Effector CD4-positive, alpha-beta T cell (primary cell): ENCODE measurements around the gene DGKZ.

Source experiments
- DNase-seq: peaks from one replicate; pipeline ENCODE4 v3.0.0-alpha.2; 2020

The DGKZ gene

GRCh38 chr11:46326813-46327416, 20.3 kb upstream of the DGKZ start:
- DNase-seq, result no peak

- no peak for DNase-seq
Measured at GRCh38 chr11:46327829-46328228, 19.4 kb upstream of the DGKZ start.

DNA sequence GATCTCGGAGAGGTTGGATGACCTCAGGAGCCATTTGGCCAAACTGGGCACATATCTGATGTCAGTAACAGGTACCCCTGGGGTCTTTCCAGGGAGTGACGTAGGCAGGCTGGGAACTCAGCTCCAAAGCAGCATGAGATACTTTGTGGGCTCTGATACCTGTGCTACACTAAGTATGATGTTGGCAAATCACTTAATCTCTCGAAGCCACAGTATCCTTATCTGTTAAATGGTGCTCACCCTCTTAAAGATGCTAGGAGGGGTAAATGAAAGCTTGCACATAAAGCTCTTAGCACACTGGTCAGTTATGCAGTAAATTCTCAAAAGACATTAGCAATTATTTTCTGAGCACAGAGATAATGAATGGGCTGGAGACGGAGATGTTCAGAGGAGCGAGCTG, 17.1 kb upstream of the DGKZ start:
- DNase-seq, result no peak

- no peak for DNase-seq
Measured at GRCh38 chr11:46330563-46331281, 16.5 kb upstream of the DGKZ start.

DNA sequence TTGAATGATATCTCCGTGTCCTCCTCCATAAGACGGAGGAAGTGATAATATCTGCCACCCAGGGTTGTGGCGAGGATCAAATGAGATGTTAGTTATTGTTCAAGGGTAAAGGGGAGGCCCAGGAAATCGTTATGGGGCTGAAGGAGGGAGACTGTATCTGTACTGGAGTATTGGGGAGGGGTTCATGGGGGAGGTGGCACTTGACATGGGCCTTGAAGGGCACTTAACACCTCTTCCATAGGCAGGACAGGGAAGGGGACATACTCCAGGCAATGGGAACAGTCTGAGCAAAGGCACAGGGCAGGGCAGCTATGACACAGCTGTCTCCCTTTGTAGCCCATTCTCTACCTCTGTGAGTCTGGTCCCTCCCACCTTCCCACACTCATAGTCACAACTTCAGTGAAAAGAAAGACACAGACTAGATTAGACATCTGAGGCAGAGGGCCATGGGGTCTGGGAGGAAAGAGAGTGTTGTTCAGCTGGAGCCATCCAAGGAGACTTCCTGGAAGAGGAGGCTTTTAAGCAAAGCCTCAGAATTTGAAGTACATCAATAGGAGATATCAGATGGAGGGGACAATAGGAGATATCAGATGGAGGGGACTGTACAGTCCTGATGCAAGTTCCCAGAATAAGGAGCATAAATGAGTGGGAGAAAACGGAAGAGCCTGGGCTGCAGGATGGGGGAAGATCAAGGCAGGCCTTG, 15.8 kb upstream of the DGKZ start:
- peak; percentile 33 for DNase-seq

- DNase-seq, result no peak
Measured at GRCh38 chr11:46332093-46332567, 15.1 kb upstream of the DGKZ start.

DNA sequence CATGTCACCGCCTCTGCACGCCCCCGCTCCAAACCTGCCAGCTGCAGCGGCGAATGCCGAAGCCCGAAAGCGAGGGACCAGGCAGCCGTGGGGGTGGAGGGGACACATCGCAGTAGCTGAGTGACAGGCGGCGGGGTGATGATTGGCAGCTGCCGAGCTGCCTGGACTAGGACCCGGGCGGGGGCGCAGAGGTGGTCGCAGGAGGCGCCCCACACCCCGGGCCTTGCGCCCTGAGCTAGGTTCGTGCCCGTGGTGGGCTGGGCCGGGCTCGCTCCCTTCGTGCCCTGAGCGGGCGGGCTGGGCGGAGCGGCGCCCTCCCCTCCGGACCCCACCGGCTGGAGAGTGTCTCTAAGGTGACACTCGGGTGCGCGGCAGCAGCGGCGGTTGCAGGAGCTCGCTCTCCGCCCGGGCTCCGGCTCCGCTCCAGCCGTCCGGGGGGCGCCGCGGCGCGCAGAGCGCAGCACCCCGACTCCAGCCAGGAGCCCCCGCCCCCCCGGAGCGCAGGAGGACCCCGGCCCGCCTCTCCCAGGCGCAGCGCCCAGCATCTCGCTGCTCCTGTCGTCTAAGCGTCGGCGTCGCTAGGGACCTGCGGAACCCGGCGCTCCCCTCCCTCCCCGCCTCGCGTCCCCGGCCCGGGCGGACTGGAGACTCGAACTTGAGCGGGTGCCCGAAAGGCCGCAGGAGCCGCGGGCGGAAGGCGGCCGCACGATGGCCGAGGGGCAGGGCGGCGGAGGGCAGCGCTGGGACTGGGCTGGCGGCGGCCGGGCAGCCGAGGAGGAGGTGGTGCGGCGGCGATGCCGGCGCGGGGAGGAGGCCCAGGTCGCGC, 14.5 kb upstream of the DGKZ start:
- DNase-seq, result no peak

GRCh38 chr11:46333394-46333947, 13.8 kb upstream of the DGKZ start:
- DNase-seq, result no peak

DNA sequence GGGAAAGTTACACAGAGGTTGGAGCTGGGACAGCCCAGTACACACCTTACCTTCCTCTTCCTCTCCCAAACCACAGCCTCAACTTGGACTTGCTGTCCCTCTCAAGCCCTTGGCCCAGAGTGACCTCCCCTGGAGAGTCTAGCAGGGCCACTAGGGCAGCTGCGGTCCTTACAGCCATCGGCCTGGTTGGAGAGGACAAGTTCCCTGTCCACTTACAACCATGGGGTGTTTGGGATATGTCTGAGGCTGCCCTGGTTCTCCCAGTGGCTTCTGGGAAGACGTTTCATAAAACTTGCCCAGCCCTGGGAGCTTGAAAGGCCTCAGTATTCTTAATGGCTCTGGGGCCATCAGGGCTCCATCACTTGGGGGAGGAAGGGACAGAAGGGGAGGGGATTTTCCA, 13.1 kb upstream of the DGKZ start:
- no peak for DNase-seq

DNA sequence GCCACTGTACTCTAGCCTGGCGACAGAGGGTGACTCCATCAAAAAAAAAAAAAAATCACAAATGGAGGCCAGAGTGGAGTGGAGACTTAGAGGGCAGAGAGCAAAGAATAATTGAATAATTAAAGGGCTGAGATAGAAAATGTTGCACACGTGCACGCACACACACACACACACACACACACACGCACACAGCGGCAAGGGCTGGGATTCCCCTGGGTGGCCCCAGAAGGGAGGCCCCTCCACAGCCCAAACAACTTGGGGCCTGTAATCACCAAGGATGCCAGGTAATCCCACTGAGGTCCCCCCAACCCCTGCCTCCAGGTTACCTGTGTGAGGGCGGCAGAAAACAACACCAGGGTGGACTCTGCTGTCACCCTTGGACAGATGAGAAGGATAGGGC, 12.0 kb upstream of the DGKZ start:
- no peak for DNase-seq

GRCh38 chr11:46335890-46336562, 11.2 kb upstream of the DGKZ start:
- DNase-seq, result no peak

DNA sequence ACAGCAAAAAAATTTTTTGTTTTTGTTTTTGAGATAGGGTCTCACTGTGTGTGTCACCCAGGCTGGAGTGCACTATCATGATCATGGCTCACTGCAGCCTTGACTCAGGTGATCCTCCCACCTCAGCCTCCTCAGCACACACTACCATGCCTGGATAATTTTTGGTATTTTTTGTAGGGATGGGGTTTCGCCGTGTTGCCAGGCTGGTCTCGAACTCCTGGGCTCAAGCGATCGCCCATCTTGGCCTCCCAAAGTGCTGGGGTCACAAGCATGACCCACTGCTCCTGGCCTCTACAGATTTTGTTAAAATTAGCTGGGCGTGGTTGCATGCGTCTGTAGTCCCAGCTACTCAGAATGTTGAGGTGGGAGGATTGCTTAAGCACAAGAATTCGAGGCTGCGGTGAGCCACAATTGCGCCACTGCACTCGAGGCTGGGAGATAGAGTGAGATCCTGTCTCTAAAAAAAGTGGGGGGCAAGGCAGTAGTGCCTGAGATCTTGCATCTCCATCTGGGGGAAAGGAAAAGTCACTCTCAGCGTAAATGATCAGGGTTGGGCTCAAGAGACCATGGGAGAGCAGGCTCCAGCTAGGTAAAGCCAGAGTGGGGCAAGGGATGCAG, 10.6 kb upstream of the DGKZ start:
- DNase-seq, result no peak

DNA sequence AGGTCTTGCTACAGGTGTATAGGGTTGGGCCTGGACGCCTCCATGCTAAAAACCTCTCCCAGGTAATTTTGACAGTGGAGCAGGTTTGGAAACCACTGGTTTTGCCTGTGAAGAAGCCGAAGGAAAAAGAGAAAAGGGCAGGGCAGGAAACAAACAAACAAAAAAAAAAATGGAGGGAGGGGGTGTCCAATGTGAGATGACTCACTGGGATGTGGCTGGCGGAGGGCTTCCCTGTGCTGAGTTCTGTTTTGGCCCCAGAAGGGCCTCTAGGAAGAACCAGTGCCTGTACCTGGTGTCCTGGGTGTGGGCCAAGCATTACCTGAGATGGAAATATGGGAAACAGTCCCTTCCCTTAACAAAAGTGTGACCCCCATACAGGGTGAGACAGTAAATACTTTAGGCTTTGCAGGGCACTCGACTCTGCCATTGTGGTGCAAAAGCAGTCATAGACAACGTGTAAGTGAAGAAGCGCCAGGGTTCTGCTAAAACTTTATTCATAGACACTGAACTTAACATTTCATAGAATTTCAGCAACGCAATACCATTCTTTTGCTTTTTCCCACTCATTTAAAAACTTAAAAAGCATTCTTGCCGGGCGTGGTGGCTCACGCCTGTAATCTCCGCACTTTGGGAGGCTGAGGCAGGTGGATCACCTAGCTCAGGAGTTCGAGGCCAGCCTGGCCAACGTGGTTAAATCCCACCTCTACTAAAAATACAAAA, 9.5 kb upstream of the DGKZ start:
- no peak for DNase-seq

GRCh38 chr11:46338636-46338987, 8.7 kb upstream of the DGKZ start:
- DNase-seq, result no peak

DNA sequence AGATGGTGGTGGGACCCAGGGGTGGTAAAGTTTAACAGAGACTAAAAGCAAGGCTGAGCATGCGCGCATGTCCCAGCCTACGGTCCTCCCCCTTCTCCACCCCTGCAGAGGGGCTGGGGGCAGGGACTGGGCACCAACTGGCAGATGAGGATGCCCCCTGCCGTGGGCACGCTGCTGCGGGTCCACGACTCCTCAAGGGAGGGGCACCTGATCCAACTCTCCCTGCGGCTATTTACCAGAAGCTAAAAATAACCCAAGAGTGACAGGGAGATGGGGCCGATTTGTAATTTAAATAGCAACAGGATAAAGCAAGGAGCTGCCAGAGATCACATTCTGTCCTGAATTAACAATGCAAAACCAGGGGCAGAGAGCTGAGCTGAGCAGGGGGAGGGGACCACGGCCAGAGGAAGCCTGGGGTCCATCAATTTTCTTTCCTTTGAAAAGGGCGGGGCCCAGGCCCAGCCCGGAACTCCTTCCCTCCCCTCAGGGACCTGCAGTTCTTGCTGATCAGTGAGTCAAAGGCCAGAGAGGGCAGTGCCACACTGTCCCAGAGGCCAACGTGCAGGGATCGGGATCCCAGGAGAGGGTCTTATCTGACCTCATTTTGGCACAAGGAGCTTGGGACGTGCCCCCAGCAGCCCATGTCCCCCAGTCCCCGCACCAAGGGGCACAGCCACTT, 8.1 kb upstream of the DGKZ start:
- no peak for DNase-seq

DNA sequence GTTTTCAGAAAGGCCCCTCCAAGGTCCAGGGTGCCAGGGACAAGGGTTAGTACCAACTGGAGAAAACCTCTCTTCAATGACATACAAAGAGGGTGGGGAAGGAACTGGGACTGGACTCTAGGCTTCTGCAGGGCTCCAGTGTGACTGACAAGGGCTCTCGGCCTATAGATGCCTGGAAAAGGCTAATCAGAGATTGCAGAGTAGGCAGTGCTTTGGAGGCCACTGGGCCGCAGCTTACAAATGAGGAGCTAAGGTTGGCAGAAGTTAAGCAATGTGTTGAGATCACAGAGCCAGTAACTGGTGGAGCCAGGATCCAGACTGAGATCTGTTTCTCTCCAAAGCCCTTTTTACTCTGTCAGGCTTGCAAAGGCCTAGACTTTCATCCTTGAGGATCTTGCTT, 7.4 kb upstream of the DGKZ start:
- no peak for DNase-seq

- DNase-seq, result no peak
Measured at GRCh38 chr11:46341454-46341853, 5.8 kb upstream of the DGKZ start.

DNA sequence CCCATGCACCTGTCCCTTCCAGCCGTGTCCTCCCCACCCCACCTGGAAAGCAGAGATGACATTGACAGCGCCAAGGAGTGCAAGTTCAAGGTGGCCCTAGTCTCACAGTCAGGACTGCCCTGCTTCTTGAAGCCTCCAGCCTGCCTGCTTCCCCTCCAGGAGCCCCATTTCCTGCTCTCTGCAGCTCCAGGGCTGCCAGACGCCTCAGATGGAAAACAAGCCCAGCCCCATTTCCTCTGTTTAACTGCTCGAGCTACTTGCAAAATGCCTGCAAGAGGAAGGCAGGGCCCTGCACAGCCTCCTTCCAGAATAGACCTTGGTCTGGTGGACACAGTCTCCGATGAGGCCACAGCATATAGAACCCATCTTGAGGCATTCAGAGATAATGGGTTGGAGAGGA, 5.0 kb upstream of the DGKZ start:
- no peak for DNase-seq

DNA sequence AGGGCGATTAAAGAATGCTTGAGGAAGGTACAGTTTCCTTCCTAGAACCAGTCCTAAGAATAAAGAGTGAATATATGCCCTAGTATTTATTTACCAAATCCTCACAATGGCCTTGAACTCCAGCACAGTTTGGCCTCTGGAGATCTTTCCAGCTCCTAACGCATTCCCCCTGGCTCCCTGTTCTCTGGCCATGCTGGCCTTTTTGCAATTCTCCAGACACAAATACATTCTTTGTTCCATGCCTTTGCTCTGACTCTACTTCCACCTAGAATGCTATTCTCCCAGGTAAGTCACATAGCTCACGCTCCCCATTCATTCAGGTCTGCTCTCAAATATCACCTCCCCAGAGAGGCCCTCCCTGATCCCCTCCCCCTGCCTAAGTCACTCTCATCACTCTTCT, 3.7 kb upstream of the DGKZ start:
- no peak for DNase-seq

DNA sequence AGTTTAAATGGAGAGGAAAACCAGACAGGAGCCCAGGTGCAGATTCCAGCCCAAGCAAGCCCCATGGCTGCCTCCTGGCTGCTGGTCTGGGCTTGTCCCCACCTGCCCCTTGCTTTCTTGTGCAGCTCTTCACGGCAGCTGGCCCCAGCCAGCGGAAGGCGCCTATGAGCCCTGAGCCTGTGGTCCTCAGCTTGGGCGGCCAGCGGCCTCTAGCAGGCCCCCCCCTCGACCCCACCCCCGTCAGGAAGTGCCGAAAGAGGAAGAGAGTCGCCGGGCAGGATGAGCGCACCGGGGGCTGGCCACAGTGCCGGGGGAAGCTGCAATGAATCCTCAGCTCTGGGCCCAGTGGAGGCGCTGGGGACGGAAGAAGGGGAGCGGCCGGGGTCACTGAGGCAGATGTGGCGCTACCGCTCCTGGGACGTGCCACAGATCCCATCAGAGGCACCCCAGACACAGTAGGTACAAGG, 2.1 kb upstream of the DGKZ start:
- no peak for DNase-seq
